IPS-18c (cell line): ENCODE measurements around the gene SLC16A12.
A peak's percentile ranks its signal among the peaks of the same experiment; 100 is the strongest.

ENCODE experiments used
- H3K4me3 ChIP-seq: 2 replicates; pipeline ENCODE4 v1.7.0; 2013; ENCODE audit warnings: low read depth, mild to moderate bottlenecking, low read length, moderate library complexity; ENCODE audit not compliant: insufficient read depth
- H3K9me3 ChIP-seq: one replicate; pipeline ENCODE4 v1.6.1; 2013; ENCODE audit warnings: mild to moderate bottlenecking, low read length, moderate library complexity; ENCODE audit not compliant: control insufficient read depth, insufficient read depth

SLC16A12 gene

GRCh38 chr10:89535171-89536012 is at the start of gene SLC16A12:
Gene SLC16A12, minus strand, starts transcription at chr10:89535594. Its CDS starts 73,016 bp downstream, at chr10:89462578.
- Histone ChIP-seq H3K9me3 (no peaks in the 10 kb centered on the region), H3K4me3 (peak within 1 kb of the TSS; percentile 71)

GRCh38 chr10:89582022-89582421 is 46.6 kb upstream of the SLC16A12 start:
- Histone ChIP-seq H3K4me3 (no peak overlapping the region), H3K9me3 (no peaks in the 10 kb centered on the region)

- H3K9me3 ChIP-seq, result no peaks in the 10 kb centered on the region
Measured at GRCh38 chr10:89580243-89580642, 44.8 kb upstream of the SLC16A12 start.

GRCh38 chr10:89576696-89577095 is 41.3 kb upstream of the SLC16A12 start:
- Histone ChIP-seq H3K9me3 (no peaks in the 10 kb centered on the region), H3K4me3 (no peak overlapping the region)

More at GRCh38 chr10:89580243-89580642, 44.8 kb upstream of the SLC16A12 start:
- no peak overlapping the region for H3K4me3 ChIP-seq

GRCh38 chr10:89576022-89576421 is 40.6 kb upstream of the SLC16A12 start:
- H3K9me3 ChIP-seq, result no peaks in the 10 kb centered on the region
- no peak overlapping the region for H3K4me3 ChIP-seq

- Histone ChIP-seq H3K4me3 (no peak overlapping the region), H3K9me3 (no peaks in the 10 kb centered on the region)
Measured at GRCh38 chr10:89575031-89575430, 39.6 kb upstream of the SLC16A12 start.

- Histone ChIP-seq H3K9me3 (no peaks in the 10 kb centered on the region), H3K4me3 (no peak overlapping the region)
Measured at GRCh38 chr10:89574368-89574767, 39.0 kb upstream of the SLC16A12 start.

- Histone ChIP-seq H3K9me3 (no peaks in the 10 kb centered on the region), H3K4me3 (no peak overlapping the region)
Measured at GRCh38 chr10:89567576-89568245, 32.3 kb upstream of the SLC16A12 start.

- Histone ChIP-seq H3K9me3 (no peaks in the 10 kb centered on the region), H3K4me3 (no peak overlapping the region)
Measured at GRCh38 chr10:89566992-89567391, 31.6 kb upstream of the SLC16A12 start.

GRCh38 chr10:89566095-89566950 is 30.9 kb upstream of the SLC16A12 start:
- Histone ChIP-seq H3K9me3 (no peaks in the 10 kb centered on the region), H3K4me3 (no peak overlapping the region)

GRCh38 chr10:89565180-89565579 is 29.8 kb upstream of the SLC16A12 start:
- H3K9me3 ChIP-seq, result no peaks in the 10 kb centered on the region
- H3K4me3 ChIP-seq, result no peak overlapping the region

- Histone ChIP-seq H3K9me3 (no peaks in the 10 kb centered on the region), H3K4me3 (no peak overlapping the region)
Measured at GRCh38 chr10:89563861-89564478, 28.6 kb upstream of the SLC16A12 start.

- no peaks in the 10 kb centered on the region for H3K9me3 ChIP-seq
- no peak overlapping the region for H3K4me3 ChIP-seq
Measured at GRCh38 chr10:89563311-89563710, 27.9 kb upstream of the SLC16A12 start.

GRCh38 chr10:89556600-89556999 is 21.2 kb upstream of the SLC16A12 start:
- Histone ChIP-seq H3K4me3 (no peak overlapping the region), H3K9me3 (no peaks in the 10 kb centered on the region)

- Histone ChIP-seq H3K4me3 (no peak overlapping the region), H3K9me3 (peaks cover 2% of the 10 kb centered on the region)
Measured at GRCh38 chr10:89555688-89556445, 20.5 kb upstream of the SLC16A12 start.

GRCh38 chr10:89554433-89554832 is 19.0 kb upstream of the SLC16A12 start:
- H3K9me3 ChIP-seq, result peaks cover 2% of the 10 kb centered on the region
- H3K4me3 ChIP-seq, result no peak overlapping the region
